ENCODE data around the gene JUND.

Gene JUND

GRCh38 chr19:18310118-18310909, 28.9 kb upstream of the JUND start:
- H3K27ac ChIP-seq: peak overlapping the region in 1 of 21 experiments; percentile 2
- no peak overlapping the region for H3K4me3 ChIP-seq

- Histone ChIP-seq H3K27ac (peak overlapping the region in 1 of 21 experiments; percentile 95), H3K4me3 (no peak overlapping the region)
These were observed 28.2 kb upstream of the JUND start for GRCh38 chr19:18309525-18310064.

- H3K27ac ChIP-seq: peak overlapping the region in 5 of 21 experiments; percentile 14 to 96 (median 95)
These were observed 27.5 kb upstream of the JUND start for GRCh38 chr19:18308948-18309325.

GRCh38 chr19:18308051-18308947, 26.9 kb upstream of the JUND start:
- Histone ChIP-seq H3K27ac (peak overlapping the region in 9 of 21 experiments; percentile 4 to 97 (median 80)), H3K4me3 (no peak overlapping the region)

More at GRCh38 chr19:18308948-18309325, 27.5 kb upstream of the JUND start:
- no peak overlapping the region for H3K4me3 ChIP-seq

GRCh38 chr19:18307271-18307681, 25.9 kb upstream of the JUND start:
- no peak overlapping the region for H3K4me3 ChIP-seq

GRCh38 chr19:18306888-18307260, 25.5 kb upstream of the JUND start:
- H3K4me3 ChIP-seq: no peak overlapping the region
- H3K27ac ChIP-seq: peak overlapping the region in 18 of 21 experiments; percentile 4 to 99 (median 74)

More at GRCh38 chr19:18307271-18307681, 25.9 kb upstream of the JUND start:
- H3K27ac ChIP-seq: peak overlapping the region in 16 of 21 experiments; percentile 4 to 99 (median 88)

GRCh38 chr19:18306209-18306887, 24.9 kb upstream of the JUND start:
- no peak overlapping the region for H3K4me3 ChIP-seq

GRCh38 chr19:18304458-18305310, 23.3 kb upstream of the JUND start:
- peak overlapping the region; percentile 16 to 38 (median 25) for H3K4me3 ChIP-seq
- peak overlapping the region; percentile 67 to 99 (median 96) for H3K27ac ChIP-seq

More at GRCh38 chr19:18306209-18306887, 24.9 kb upstream of the JUND start:
- H3K27ac ChIP-seq: peak overlapping the region in 18 of 21 experiments; percentile 4 to 99 (median 94)

GRCh38 chr19:18304208-18304457, 22.7 kb upstream of the JUND start:
- peak overlapping the region; percentile 5 to 35 (median 21) for H3K4me3 ChIP-seq
- peak overlapping the region; percentile 67 to 99 (median 96) for H3K27ac ChIP-seq

- no peak overlapping the region for H3K4me3 ChIP-seq
- peak overlapping the region in 10 of 21 experiments; percentile 13 to 98 (median 66) for H3K27ac ChIP-seq
These were observed 20.3 kb upstream of the JUND start for GRCh38 chr19:18301718-18302111.

GRCh38 chr19:18300930-18301717, 19.7 kb upstream of the JUND start:
- peak overlapping the region in 14 of 21 experiments; percentile 5 to 98 (median 32) for H3K27ac ChIP-seq
- H3K4me3 ChIP-seq: no peak overlapping the region

GRCh38 chr19:18299654-18300053, 18.2 kb upstream of the JUND start:
- Histone ChIP-seq H3K4me3 (no peak overlapping the region), H3K27ac (no peak overlapping the region)

- no peak overlapping the region for H3K27ac ChIP-seq
- H3K4me3 ChIP-seq: no peak overlapping the region
These were observed 17.2 kb upstream of the JUND start for GRCh38 chr19:18298601-18299000.

GRCh38 chr19:18297308-18297707, 15.9 kb upstream of the JUND start:
- Histone ChIP-seq H3K27ac (peak overlapping the region in 3 of 21 experiments; percentile 2 to 31 (median 9)), H3K4me3 (no peak overlapping the region)

- Histone ChIP-seq H3K4me3 (no peak overlapping the region), H3K27ac (peak overlapping the region in 7 of 21 experiments; percentile 29 to 100 (median 98))
These were observed 13.6 kb upstream of the JUND start for GRCh38 chr19:18295034-18295451.

- Histone ChIP-seq H3K27ac (peak overlapping the region in 16 of 21 experiments; percentile 18 to 100 (median 97)), H3K4me3 (no peak overlapping the region)
These were observed 13.0 kb upstream of the JUND start for GRCh38 chr19:18294467-18294864.

GRCh38 chr19:18293642-18294466, 12.4 kb upstream of the JUND start:
- H3K4me3 ChIP-seq: peak overlapping the region in 1 of 7 experiments; percentile 46

More at GRCh38 chr19:18293642-18294466, 12.4 kb upstream of the JUND start:
- H3K27ac ChIP-seq: peak overlapping the region in 20 of 21 experiments; percentile 83 to 100 (median 96)
